ENCODE results near the gene ARPC2. TPM values are rescaled to one million over a fixed set of nuclear protein-coding genes. Genes with fewer than 3 reads are reported as not detected.
A peak's percentile ranks its signal among the peaks of the same experiment; 100 is the strongest.

Gene ARPC2
- total RNA-seq, 1 donor from 2014 or later: 424 TPM

DNA sequence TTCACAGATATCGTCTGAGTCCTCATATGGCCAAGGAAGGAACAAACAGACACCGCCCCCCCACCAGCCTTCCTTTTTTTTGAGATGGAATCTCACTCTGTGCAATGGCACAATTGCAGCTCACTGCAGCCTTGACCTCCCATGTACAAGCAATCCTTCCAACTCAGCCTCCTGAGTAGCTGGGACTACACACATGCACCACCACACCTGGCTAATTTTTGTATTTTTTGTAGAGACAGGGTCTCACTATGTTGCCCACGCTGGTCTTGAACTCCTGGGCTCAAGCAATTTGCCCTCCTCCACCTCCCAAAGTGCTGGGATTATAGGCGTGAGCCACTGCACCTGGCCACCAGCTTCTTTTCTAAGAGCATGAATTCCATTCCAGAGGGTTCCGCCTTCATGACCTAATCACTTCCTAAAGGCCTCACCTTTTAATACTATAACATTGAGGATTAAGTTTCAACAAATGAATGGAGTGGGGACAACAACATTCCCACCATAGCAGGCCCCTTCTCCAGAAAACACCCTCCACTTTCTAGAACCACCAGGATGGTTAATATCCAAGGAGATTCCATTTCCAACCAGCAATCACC, 77.5 kb downstream of the ARPC2 start:
- TF ChIP-seq, protein P1, sequence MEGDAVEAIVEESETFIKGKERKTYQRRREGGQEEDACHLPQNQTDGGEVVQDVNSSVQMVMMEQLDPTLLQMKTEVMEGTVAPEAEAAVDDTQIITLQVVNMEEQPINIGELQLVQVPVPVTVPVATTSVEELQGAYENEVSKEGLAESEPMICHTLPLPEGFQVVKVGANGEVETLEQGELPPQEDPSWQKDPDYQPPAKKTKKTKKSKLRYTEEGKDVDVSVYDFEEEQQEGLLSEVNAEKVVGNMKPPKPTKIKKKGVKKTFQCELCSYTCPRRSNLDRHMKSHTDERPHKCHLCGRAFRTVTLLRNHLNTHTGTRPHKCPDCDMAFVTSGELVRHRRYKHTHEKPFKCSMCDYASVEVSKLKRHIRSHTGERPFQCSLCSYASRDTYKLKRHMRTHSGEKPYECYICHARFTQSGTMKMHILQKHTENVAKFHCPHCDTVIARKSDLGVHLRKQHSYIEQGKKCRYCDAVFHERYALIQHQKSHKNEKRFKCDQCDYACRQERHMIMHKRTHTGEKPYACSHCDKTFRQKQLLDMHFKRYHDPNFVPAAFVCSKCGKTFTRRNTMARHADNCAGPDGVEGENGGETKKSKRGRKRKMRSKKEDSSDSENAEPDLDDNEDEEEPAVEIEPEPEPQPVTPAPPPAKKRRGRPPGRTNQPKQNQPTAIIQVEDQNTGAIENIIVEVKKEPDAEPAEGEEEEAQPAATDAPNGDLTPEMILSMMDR (IDR thresholded peaks at IDR 0.05): no peak

DNA sequence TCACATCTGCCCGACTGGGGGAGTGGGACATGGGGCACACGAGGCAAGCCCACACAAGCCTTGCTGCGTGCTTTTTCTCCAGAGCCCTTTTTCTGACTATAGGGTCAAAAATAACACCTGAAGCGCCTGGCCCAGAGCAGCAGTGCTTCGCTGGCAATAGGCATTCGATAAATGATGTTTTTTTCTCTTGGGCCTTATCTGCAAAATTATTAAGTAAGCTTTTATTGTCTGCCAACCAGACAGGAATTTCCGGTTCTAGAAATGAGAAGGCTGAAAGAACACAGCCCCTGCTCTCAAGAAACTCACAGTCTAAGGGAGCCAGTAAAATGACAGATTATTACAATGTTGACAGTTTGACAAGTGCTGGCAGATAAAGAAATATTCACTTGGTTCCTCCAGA, 78.0 kb downstream of the ARPC2 start:
- no peaks in the 10 kb centered on the region for H3K9me3 Mint-ChIP-seq (ENCODE audit: low read depth)
- no peaks in the 10 kb centered on the region for H3K27me3 Mint-ChIP-seq (ENCODE audit: low read depth)
- TF ChIP-seq, protein P1 (IDR thresholded peaks at IDR 0.05): no peak
- no peak overlapping the region for H3K4me3 Mint-ChIP-seq (ENCODE audit: unreplicated experiment)
- DNase-seq (ENCODE audit: low spot score): no peak
- no peaks in the 10 kb centered on the region for H3K36me3 Mint-ChIP-seq (ENCODE audit: low read depth)
- peaks cover 36% of the 10 kb centered on the region for H3K4me1 Mint-ChIP-seq (ENCODE audit: low read depth)
- peak overlapping the region; percentile 20 for H3K27ac Mint-ChIP-seq (ENCODE audit: unreplicated experiment)

More for the DNA sequence above, 77.5 kb downstream of the ARPC2 start:
- no peaks in the 10 kb centered on the region for H3K9me3 Mint-ChIP-seq (ENCODE audit: low read depth)
- peaks cover 41% of the 10 kb centered on the region for H3K4me1 Mint-ChIP-seq (ENCODE audit: low read depth)
- DNase-seq (ENCODE audit: low spot score): no peak
- no peak overlapping the region for H3K27ac Mint-ChIP-seq (ENCODE audit: unreplicated experiment)
- H3K4me3 Mint-ChIP-seq (ENCODE audit: unreplicated experiment): no peak overlapping the region
- no peaks in the 10 kb centered on the region for H3K36me3 Mint-ChIP-seq (ENCODE audit: low read depth)
- H3K27me3 Mint-ChIP-seq (ENCODE audit: low read depth): no peaks in the 10 kb centered on the region

DNA sequence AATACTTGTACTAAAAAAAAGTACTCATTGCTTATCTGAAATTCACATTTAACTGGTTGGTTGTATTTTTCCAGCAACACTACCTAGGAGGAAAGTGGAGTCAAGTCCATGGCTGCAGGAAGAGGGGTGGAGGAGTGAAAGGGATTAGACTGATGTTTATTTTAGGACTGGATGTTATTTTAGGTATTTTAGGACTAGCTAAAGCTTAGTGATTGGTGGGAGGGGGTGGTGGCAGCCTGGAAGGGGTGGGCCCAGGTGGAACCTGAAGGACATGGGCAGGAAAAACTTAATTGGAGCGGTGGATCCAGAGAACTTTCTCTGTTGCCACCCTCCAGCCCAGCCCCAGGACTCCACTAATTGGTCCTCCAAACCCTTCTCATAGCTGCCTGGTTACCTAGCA, 79.2 kb downstream of the ARPC2 start:
- TF ChIP-seq, protein P1 (IDR thresholded peaks at IDR 0.05): no peak
- no peak overlapping the region for H3K4me3 Mint-ChIP-seq (ENCODE audit: unreplicated experiment)
- no peaks in the 10 kb centered on the region for H3K9me3 Mint-ChIP-seq (ENCODE audit: low read depth)
- H3K4me1 Mint-ChIP-seq (ENCODE audit: low read depth): peaks cover 26% of the 10 kb centered on the region
- H3K27ac Mint-ChIP-seq (ENCODE audit: unreplicated experiment): no peak overlapping the region
- no peaks in the 10 kb centered on the region for H3K36me3 Mint-ChIP-seq (ENCODE audit: low read depth)
- DNase-seq (ENCODE audit: low spot score): no peak
- H3K27me3 Mint-ChIP-seq (ENCODE audit: low read depth): no peaks in the 10 kb centered on the region

DNA sequence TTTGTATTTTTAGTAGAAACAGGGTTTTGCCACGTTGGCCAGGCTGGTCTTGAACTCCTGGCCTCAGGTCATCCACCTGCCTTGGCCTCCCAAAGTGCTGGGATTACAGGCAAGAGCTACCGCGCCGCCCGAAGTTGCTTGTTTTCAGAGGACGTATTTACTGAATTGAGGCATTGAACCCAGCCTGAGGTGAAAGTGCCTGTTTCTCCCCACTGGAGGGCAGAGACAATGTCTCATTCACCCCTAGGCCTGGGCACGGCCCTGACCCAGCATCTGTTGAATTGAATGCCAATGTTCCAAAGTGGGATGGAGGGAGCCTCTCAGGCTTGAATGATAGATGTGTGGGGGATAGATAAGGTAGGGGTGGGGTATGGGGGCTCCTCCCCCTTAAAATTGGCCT, 79.9 kb downstream of the ARPC2 start:
- Mint-ChIP-seq H3K27me3 (ENCODE audit: low read depth) (no peaks in the 10 kb centered on the region), H3K9me3 (ENCODE audit: low read depth) (no peaks in the 10 kb centered on the region), H3K27ac (ENCODE audit: unreplicated experiment) (no peak overlapping the region), H3K4me1 (ENCODE audit: low read depth) (peaks cover 23% of the 10 kb centered on the region), H3K36me3 (ENCODE audit: low read depth) (no peaks in the 10 kb centered on the region), H3K4me3 (ENCODE audit: unreplicated experiment) (no peak overlapping the region)
- DNase-seq (ENCODE audit: low spot score): no peak
- TF ChIP-seq, protein P1 (IDR thresholded peaks at IDR 0.05): no peak

DNA sequence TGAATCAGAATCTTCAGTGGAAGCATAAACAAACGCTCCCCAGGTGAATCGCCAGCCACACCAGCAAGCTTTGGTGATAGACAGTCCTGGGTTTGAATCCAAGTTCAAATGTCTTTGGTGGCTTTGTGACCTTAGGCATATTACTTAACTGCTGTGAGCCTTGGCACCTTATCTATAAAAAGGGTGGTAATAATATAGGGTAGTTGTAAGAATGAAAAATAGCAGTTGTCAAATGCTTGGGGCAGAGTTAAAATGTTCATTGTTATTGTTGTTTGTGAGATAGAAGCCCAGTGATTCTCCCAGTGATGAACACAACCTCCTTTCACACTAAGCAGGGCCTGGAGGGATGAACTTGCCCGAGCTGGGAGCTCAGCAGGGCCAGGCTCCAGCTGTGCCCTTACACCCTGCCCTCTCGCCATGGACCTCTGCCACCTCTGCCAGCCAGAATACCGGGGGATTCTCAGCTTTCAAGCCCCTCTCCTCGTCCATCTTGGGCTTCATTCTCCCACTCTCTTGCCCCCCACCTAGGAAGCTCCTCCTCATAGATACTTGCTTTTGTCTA, 81.4 kb downstream of the ARPC2 start:
- Mint-ChIP-seq H3K4me1 (ENCODE audit: low read depth) (peaks cover 16% of the 10 kb centered on the region), H3K9me3 (ENCODE audit: low read depth) (no peaks in the 10 kb centered on the region), H3K27ac (ENCODE audit: unreplicated experiment) (no peak overlapping the region), H3K36me3 (ENCODE audit: low read depth) (no peaks in the 10 kb centered on the region), H3K27me3 (ENCODE audit: low read depth) (no peaks in the 10 kb centered on the region), H3K4me3 (ENCODE audit: unreplicated experiment) (no peak overlapping the region)
- no peak for DNase-seq (ENCODE audit: low spot score)
- TF ChIP-seq, protein P1 (IDR thresholded peaks at IDR 0.05): no peak
